Transverse colon (tissue), 4 donors: ENCODE measurements around the gene TNRC6B. TPM values are rescaled to one million over a fixed set of nuclear protein-coding genes. Genes with fewer than 3 reads are reported as not detected.
A peak's percentile ranks its signal among the peaks of the same experiment; 100 is the strongest.

Experiments used
- DNase-seq: peaks from one replicate; pipeline ENCODE4 v3.0.0-alpha.2; 2019
- H3K27ac ChIP-seq, 4 donors: fragments of 200-600 bp; sonication (generic); 2 replicates each; pipeline ENCODE4 v1.5.1; 2016 to 2018; ENCODE audit warnings: inconsistent platforms in 4 of 4
- H3K27me3 ChIP-seq: fragments of 200-600 bp; sonication (generic); 2 replicates; pipeline ENCODE4 v1.5.1; 2017; ENCODE audit warnings: inconsistent platforms
- H3K36me3 ChIP-seq, 4 donors: fragments of 200-600 bp; sonication (generic); 2 replicates each; pipeline ENCODE4 v1.5.1; 2017 to 2019; ENCODE audit warnings: inconsistent platforms in 4 of 4
- H3K4me1 ChIP-seq, 4 donors: fragments of 200-600 bp; sonication (generic); 2 replicates each; pipeline ENCODE4 v1.5.1; 2017 to 2020; ENCODE audit warnings: inconsistent platforms in 4 of 4
- H3K4me3 ChIP-seq, 4 donors: fragments of 200-600 bp; sonication (generic); 1 replicate in 1 of 4; 2 replicates in 3 of 4; pipeline versions ENCODE4 v1.5.1 to v1.6.1; 2017 to 2019; ENCODE audit warnings: inconsistent platforms in 4 of 4
- H3K9me3 ChIP-seq, 2 donors: fragments of 200-600 bp; sonication (generic); 2 replicates each; pipeline ENCODE4 v1.5.1; 2017 to 2019; ENCODE audit warnings: inconsistent platforms in 2 of 2
- CTCF ChIP-seq, 5 experiments: fragments of 200-600 bp in 3 of 5; fragments of 450-650 bp in 2 of 5; sonication (generic) in 3 of 5; IDR thresholded peaks; 1 replicate in 2 of 5; 2 replicates in 3 of 5; pipeline ENCODE4 v1.5.1; 2016 to 2017; ENCODE audit warnings: antibody characterized with exemption in 5 of 5, inconsistent platforms in 3 of 5, mild to moderate bottlenecking in 2 of 5, moderate library complexity in 1 of 5
- EP300 ChIP-seq: sonication (generic); formaldehyde crosslinking; IDR thresholded peaks from one replicate; pipeline ENCODE4 v1.6.1; 2017; ENCODE audit warnings: antibody characterized with exemption, low read depth
- POLR2A ChIP-seq: fragments of 450-650 bp; IDR thresholded peaks from one replicate; pipeline ENCODE4 v1.6.1; 2016; ENCODE audit warnings: antibody characterized with exemption, mild to moderate bottlenecking, moderate library complexity
- POLR2AphosphoS5 ChIP-seq, 3 donors: sonication (generic); formaldehyde crosslinking; IDR thresholded peaks; one replicate each; pipeline ENCODE4 v1.6.1; 2016; ENCODE audit warnings: antibody characterized with exemption in 3 of 3
- WGBS, 2 donors: methylation state at CpG; one replicate each; pipeline ENCODE4 v1.1.5; 2018; ENCODE audit warnings: low coverage in 1 of 2; 5-methylcytosine and 5-hydroxymethylcytosine counted together
- in situ Hi-C, 4 donors: fragments of 200-750 bp; cut with MboI; loops; one replicate each; pipeline versions ENCODE4 v1.15.0 to v1.15.1; 2017; ENCODE audit warnings: low sequenced_read_pairs in 3 of 4, low pct_ligation_motif_present in 1 of 4, low pct_unique_long_range_greater_than_20kb in 1 of 4
- intact Hi-C: fragments of 100-400 bp; cut with DNase I; formaldehyde crosslinking; loops from one replicate; pipeline ENCODE4 v1.15.1; 2023; ENCODE audit warnings: low total_unique reads
- total RNA-seq, 4 donors: library from RNA; depleted of rRNA; stranded (reverse); fragments of >200 nt; gene quantifications; one replicate each; pipeline ENCODE4 v1.1.0, GENCODE V29; 2016

TNRC6B gene
- total RNA-seq, 4 donors from 2014 or later: 36.7 to 108 (median 54.0) TPM

GRCh38 chr22:40247976-40248375, 70.3 kb downstream of the TNRC6B start:
- Histone ChIP-seq H3K9me3 (no peaks in the 10 kb centered on the region), H3K4me3 (no peak overlapping the region), H3K4me1 (peaks cover 0 to 12% (median 3%) of the 10 kb centered on the region in 4 donors), H3K36me3 (peaks cover 0 to 15% (median 4%) of the 10 kb centered on the region in 4 donors), H3K27ac (no peak overlapping the region), H3K27me3 (no peaks in the 10 kb centered on the region)
- intact Hi-C loops (no loop called here), in situ Hi-C loops (no loop called here)
- peak; percentile 28 for DNase-seq
- 80 to 90% methylated on average over 1 to 6 of the region's 6 CpGs for WGBS, 2 donors
- no peak for TF ChIP-seq EP300
- no peak for TF ChIP-seq CTCF (IDR thresholded peaks at IDR 0.05)
- no peak for TF ChIP-seq POLR2AphosphoS5 (IDR thresholded peaks at IDR 0.05)
- TF ChIP-seq POLR2A: no peak

- WGBS, 2 donors: 80 to 84% methylated on average over 3 of the region's 3 CpGs
- in situ Hi-C loops: no loop called here
- intact Hi-C loops: no loop called here
- Histone ChIP-seq H3K36me3 (peaks cover 0 to 15% (median 4%) of the 10 kb centered on the region in 4 donors), H3K27ac (no peak overlapping the region), H3K4me3 (no peak overlapping the region), H3K9me3 (no peaks in the 10 kb centered on the region), H3K27me3 (no peaks in the 10 kb centered on the region), H3K4me1 (peaks cover 0 to 4% (median 1%) of the 10 kb centered on the region in 4 donors)
- TF ChIP-seq CTCF (IDR thresholded peaks at IDR 0.05) (no peak), POLR2A (no peak), EP300 (no peak), POLR2AphosphoS5 (IDR thresholded peaks at IDR 0.05) (no peak)
- DNase-seq: no peak
These were observed 71.6 kb downstream of the TNRC6B start for GRCh38 chr22:40249286-40249685.

- H3K36me3 ChIP-seq: peaks cover 0 to 15% (median 4%) of the 10 kb centered on the region in 4 donors
- H3K9me3 ChIP-seq: no peaks in the 10 kb centered on the region
- TF ChIP-seq EP300 (no peak), CTCF (IDR thresholded peaks at IDR 0.05) (no peak), POLR2A (no peak), POLR2AphosphoS5 (IDR thresholded peaks at IDR 0.05) (no peak)
- no peak overlapping the region for H3K27ac ChIP-seq
- H3K4me3 ChIP-seq: no peak overlapping the region
- H3K4me1 ChIP-seq: no peaks in the 10 kb centered on the region
- no peak for DNase-seq
- in situ Hi-C loops (no loop called here), intact Hi-C loops (no loop called here)
- WGBS, 2 donors: 85 to 92% methylated on average over 3 of the region's 3 CpGs
- H3K27me3 ChIP-seq: no peaks in the 10 kb centered on the region
These were observed 72.9 kb downstream of the TNRC6B start for GRCh38 chr22:40250608-40251007.

GRCh38 chr22:40251106-40251505, 73.4 kb downstream of the TNRC6B start:
- DNase-seq: no peak
- 96 to 99% methylated on average over 4 of the region's 4 CpGs for WGBS, 2 donors
- Histone ChIP-seq H3K27me3 (no peaks in the 10 kb centered on the region), H3K36me3 (peaks cover 0 to 11% (median 4%) of the 10 kb centered on the region in 4 donors), H3K27ac (no peak overlapping the region), H3K4me3 (no peak overlapping the region), H3K4me1 (peaks cover 0 to 2% (median 0%) of the 10 kb centered on the region in 4 donors), H3K9me3 (no peaks in the 10 kb centered on the region)
- no peak for TF ChIP-seq POLR2A
- no peak for TF ChIP-seq POLR2AphosphoS5 (IDR thresholded peaks at IDR 0.05)
- no peak for TF ChIP-seq CTCF (IDR thresholded peaks at IDR 0.05)
- no peak for TF ChIP-seq EP300
- intact Hi-C loops: no loop called here
- in situ Hi-C loops: no loop called here
